Lower leg skin (tissue), 3 donors: ENCODE data around the gene MIS18A.

ENCODE experiments used
- POLR2A ChIP-seq, 2 donors: fragments of 450-650 bp; IDR thresholded peaks; one replicate each; pipeline ENCODE4 v1.6.1; 2016 to 2017; ENCODE audit warnings: antibody characterized with exemption in 2 of 2, mild to moderate bottlenecking in 1 of 2, moderate library complexity in 1 of 2
- TF ChIP-seq, protein P1 (sequence below), 3 donors: fragments of 450-650 bp; IDR thresholded peaks; one replicate each; pipeline ENCODE4 v1.5.1; 2016; ENCODE audit warnings: antibody characterized with exemption in 3 of 3, mild to moderate bottlenecking in 3 of 3, moderate library complexity in 2 of 3

DNA sequence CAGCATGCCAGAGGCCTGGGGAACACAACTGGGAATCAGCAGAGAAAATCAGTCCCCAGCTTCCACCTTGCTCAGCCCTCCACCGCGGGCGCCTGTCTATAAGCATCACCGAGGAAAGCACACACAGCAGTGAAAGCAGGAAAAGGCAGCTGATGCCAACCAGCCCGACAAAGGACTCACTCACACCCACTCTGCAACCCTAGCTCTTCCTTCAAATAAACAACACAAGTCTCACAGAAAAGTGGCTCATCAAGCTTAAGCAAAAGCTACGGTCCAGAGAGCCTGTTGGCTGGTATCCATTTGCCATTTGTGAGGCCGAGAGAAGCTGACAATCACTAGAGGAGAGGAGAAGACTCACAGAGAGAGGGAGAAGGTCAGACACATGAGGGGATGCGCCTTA is 46.9 kb upstream of the MIS18A start:
- TF ChIP-seq, protein P1, sequence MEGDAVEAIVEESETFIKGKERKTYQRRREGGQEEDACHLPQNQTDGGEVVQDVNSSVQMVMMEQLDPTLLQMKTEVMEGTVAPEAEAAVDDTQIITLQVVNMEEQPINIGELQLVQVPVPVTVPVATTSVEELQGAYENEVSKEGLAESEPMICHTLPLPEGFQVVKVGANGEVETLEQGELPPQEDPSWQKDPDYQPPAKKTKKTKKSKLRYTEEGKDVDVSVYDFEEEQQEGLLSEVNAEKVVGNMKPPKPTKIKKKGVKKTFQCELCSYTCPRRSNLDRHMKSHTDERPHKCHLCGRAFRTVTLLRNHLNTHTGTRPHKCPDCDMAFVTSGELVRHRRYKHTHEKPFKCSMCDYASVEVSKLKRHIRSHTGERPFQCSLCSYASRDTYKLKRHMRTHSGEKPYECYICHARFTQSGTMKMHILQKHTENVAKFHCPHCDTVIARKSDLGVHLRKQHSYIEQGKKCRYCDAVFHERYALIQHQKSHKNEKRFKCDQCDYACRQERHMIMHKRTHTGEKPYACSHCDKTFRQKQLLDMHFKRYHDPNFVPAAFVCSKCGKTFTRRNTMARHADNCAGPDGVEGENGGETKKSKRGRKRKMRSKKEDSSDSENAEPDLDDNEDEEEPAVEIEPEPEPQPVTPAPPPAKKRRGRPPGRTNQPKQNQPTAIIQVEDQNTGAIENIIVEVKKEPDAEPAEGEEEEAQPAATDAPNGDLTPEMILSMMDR (IDR thresholded peaks at IDR 0.05), result no peak
- no peak for TF ChIP-seq POLR2A (IDR thresholded peaks at IDR 0.05)
